Measurements from ENCODE around the gene BACH1.

- TF ChIP-seq CTCF (conservative IDR thresholded peaks at IDR 0.05; ENCODE audit: low read length): no peak
- TF ChIP-seq EZH2phosphoT487 (IDR thresholded peaks at IDR 0.05; ENCODE audit: borderline replicate concordance, low read depth, low read length): no peak
Measured at GRCh38 chr21:29342363-29342957, 43.7 kb downstream of the BACH1 start.

All from OCI-LY7 (cell line).